GM12864 (cell line): Measurements from ENCODE around the gene DLK1.

Experiments used
- DNase-seq: peaks from one replicate; pipeline ENCODE4 v3.0.0-alpha.2; 2011; ENCODE audit warnings: low read depth
- H3K4me3 ChIP-seq: 2 replicates; pipeline ENCODE4 v1.5.1; 2011; ENCODE audit warnings: mild to moderate bottlenecking, low read depth, low read length, control low read depth
- TF ChIP-seq, protein P1 (sequence below): IDR thresholded peaks from 2 replicates; pipeline ENCODE4 v1.5.1; 2011; ENCODE audit warnings: low read depth, mild to moderate bottlenecking, moderate library complexity, low read length, control low read depth, inconsistent platforms; ENCODE audit errors: missing control alignments

The DLK1 gene

DNA sequence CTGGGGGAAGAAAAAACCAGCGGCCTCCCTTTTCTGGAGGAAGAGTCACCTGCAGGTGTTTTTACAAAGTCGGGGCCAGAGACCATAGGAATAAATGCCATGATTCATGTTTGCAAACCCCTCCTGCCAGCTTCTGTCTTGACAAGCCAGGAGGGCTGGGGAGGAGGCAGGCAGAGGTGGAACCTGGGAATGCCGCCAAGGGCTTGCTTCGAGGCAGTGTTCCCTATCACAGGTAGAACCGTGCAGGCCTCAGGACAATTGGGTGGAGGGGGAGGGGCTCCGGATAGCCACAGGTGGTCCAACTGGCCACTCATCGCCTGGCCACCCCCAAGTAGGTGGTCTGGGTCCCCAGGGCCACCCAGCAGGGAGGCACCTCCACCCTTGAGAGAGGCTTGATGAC, 14.2 kb upstream of the DLK1 start:
- DNase-seq, result no peak
- H3K4me3 ChIP-seq, result no peak overlapping the region
- TF ChIP-seq, protein P1, sequence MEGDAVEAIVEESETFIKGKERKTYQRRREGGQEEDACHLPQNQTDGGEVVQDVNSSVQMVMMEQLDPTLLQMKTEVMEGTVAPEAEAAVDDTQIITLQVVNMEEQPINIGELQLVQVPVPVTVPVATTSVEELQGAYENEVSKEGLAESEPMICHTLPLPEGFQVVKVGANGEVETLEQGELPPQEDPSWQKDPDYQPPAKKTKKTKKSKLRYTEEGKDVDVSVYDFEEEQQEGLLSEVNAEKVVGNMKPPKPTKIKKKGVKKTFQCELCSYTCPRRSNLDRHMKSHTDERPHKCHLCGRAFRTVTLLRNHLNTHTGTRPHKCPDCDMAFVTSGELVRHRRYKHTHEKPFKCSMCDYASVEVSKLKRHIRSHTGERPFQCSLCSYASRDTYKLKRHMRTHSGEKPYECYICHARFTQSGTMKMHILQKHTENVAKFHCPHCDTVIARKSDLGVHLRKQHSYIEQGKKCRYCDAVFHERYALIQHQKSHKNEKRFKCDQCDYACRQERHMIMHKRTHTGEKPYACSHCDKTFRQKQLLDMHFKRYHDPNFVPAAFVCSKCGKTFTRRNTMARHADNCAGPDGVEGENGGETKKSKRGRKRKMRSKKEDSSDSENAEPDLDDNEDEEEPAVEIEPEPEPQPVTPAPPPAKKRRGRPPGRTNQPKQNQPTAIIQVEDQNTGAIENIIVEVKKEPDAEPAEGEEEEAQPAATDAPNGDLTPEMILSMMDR, result no peak

DNA sequence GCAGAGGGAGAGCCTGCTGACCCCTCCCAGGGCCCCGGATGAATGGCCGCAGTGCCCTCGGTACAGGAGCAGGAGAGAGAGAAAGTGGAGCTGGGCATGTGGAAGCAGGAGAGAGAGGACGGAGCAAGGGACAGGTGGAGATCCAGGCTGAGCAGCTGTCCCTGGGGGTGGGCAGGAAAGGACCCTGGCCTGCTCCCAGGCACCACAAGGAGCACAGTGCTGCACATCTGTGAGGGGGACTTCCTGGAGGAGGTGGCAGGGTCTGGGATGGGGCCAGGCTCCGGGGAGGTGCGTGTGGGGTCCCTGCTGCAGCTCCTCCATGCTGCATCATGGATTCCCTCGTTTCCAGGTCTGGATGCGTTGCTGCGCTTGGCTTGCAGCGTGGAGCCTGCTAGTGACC, 13.0 kb upstream of the DLK1 start:
- DNase-seq, result no peak
- no peak overlapping the region for H3K4me3 ChIP-seq
- TF ChIP-seq, protein P1, result no peak

DNA sequence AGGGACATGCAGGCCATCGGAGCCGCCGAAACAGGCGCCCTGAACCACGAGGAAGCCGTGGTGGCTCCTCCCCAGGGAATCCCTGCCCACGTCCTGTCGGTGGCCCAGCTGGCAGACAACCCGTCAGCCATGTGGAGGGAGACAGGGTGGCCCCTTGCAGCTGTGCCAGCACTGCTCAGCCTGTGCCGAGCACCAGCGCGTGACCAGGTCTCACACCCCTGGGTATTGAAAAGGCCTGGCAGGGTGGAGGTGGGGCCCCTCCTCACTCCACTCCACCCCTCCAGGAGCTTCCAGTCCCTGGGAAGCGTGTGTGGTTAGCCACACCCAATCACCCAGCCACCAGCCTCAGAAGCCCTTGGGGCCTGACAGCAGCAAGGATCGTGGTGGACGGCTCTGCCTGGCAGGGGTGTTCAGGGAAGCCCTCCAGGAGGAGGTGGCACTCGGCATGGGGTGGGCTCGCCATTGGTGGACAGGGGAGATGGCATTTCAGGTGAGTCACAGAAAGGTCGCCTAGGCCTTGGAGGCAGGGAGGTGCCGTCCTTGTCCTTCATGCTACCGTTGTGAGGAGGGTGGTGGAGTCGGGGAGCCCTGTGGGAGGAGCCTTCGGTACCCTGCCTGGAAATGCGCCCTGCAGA, 12.3 kb upstream of the DLK1 start:
- DNase-seq, result no peak
- TF ChIP-seq, protein P1, result no peak
- no peak overlapping the region for H3K4me3 ChIP-seq

DNA sequence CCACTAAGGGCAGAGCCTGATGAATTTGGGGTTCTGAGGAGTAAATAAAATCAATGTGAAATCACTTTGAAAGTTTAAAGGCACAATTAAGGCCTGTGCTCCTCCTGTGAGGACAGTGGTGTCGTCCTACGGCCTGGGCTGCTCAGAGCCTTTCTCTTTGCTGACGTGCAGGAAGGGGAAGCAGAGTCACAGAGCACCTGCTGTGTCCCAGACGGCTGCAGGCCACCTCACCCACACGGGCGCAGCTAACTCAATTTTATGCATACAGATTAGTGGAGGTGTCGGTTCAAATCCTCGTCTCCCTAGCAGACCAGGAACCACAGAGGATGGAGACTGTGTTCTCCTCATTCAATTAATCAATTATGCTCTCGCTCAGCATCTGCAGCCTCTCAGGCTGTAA, 11.4 kb upstream of the DLK1 start:
- no peak for DNase-seq
- no peak overlapping the region for H3K4me3 ChIP-seq
- TF ChIP-seq, protein P1, result no peak

DNA sequence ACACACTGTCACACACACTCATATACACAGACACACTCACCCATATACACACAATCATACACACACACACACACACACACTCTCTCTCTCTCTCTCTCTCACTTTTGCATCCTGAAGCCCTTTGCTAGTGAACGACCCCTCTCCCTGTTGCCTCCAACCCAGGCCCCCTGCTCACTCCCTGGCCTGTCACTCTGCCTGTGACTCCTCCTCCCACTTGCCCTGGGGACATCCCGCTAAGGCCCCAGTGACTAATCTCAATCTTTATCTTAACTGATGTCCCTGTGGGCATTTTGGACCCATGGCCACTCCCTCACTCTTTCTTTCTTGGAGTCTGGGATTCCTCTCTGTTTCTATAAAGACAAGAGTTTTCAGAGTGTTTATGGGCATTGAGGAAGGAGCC, 10.9 kb upstream of the DLK1 start:
- TF ChIP-seq, protein P1, result no peak
- H3K4me3 ChIP-seq, result no peak overlapping the region
- DNase-seq, result no peak

DNA sequence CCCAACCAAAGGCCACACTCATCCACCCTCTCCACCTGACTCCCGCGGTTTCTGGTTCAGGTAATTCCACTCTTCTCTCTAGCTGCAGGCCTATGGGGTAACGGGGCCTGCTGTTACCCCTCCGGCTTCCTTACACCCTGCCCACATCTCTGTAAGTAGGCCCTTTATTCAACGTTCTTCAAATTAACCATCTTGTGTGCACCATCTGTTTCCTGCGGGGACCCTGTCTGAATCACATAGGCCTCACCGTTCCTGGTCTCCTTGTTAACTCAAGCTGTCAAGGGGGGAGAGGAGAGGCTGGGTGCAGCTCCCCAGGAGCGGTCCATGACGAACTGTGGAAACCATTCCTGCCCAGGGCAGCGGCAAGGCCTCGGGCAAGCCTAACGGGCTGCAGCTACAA, 9.3 kb upstream of the DLK1 start:
- no peak for DNase-seq
- TF ChIP-seq, protein P1, result no peak
- H3K4me3 ChIP-seq, result no peak overlapping the region

DNA sequence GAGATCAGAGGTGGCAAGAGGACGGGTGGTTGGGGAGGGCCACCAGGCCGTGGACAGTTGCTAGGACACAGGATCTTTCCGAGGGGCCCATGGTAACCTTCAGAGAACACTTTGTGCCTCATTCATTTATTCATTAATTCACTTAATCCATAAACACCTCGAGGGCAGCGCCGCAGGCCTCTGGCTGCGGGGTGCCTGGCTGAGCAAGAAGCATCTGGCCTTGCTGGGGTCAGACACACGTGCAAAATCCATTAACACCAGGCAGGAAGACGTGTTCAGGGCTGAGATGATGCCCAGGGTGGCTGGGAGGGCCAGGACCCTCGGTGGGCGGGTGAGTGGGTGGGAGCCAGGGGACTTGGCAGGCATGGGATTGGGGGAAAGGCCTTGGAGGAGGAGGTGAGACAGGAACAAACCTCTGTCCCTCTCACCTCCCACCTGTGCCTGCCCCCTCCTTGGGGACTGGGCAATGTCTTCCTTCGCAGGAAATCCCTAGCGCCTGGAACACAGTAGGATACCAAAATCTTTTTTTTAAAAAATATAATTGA, 6.6 kb upstream of the DLK1 start:
- no peak overlapping the region for H3K4me3 ChIP-seq
- TF ChIP-seq, protein P1, result no peak
- DNase-seq, result no peak
